ENCODE results near the gene TDRD12. TPM values are rescaled to one million over a fixed set of nuclear protein-coding genes. Genes with fewer than 3 reads are reported as not detected.

The TDRD12 gene
- total RNA-seq, 2 donors from 2014 or later: 0.41 to 9.8 TPM

DNA sequence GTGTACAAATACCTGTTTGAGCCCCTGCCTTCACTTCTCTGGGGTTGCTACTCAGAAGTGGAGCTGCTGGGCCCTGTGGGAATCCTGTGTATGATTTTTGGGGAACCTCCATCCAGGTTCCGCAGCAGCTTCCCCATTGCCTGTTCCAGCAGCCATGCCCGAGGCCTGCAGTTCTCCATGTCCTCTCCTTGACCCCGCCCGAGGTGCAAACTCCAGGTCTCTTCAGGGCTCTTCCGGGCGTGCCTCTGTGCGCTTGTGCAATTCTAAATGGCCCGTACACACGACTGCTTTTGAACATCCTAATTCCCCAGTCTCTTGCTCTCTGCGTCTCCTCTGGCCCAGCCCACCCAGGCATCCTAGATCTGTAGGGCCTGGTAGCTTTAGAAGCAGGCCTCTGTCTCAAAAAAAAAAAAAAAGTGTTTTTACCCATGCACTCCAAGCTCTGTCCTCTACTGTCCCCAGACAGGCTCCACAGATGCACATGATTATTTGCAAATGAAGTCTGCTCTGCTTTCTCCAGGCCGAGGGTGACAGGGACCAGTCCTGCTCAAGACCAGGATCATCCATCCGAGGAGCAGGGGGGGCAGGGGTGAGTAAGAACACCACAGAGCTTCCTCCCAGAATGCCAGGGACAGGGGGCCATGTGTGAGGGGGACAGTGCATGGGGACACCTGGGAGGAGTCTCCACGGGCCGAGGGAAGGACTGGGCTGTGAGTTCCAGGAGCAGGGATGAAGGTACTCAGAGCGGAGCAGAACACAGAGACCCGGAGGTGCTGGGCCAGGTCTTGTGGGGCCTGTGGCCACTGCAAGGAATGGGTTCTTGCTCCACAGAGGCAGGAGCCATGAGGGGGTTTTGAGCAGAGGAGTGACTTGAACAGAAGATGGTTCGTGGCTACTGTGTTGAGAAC is 98.3 kb downstream of the TDRD12 start:
- Histone ChIP-seq H3K9me3 (no peaks in the 10 kb centered on the region), H3K36me3 (no peaks in the 10 kb centered on the region), H3K27ac (no peak overlapping the region), H3K4me1 (replicated peaks) (no peaks in the 10 kb centered on the region), H3K4me3 (no peak overlapping the region), H3K27me3 (replicated peaks; ENCODE audit: insufficient read depth) (no peaks in the 10 kb centered on the region)
- no peak for DNase-seq (ENCODE audit: low spot score)
- intact Hi-C loops (cut with DNase I): no loop called here
- TF ChIP-seq CTCF (IDR thresholded peaks at IDR 0.05): no peak
- no peak for TF ChIP-seq POLR2A (IDR thresholded peaks at IDR 0.05)
- no peak for TF ChIP-seq POLR2AphosphoS5 (IDR thresholded peaks at IDR 0.05)
- 80% methylated on average over 17 of the region's 17 CpGs for WGBS

GRCh38 chr19:32818536-32818935 is 99.0 kb downstream of the TDRD12 start:
- no peaks in the 10 kb centered on the region for H3K36me3 ChIP-seq
- TF ChIP-seq CTCF (IDR thresholded peaks at IDR 0.05) (no peak), POLR2AphosphoS5 (IDR thresholded peaks at IDR 0.05) (no peak), POLR2A (IDR thresholded peaks at IDR 0.05) (no peak)
- 91% methylated on average over 8 of the region's 8 CpGs for WGBS
- no peaks in the 10 kb centered on the region for H3K27me3 ChIP-seq (replicated peaks; ENCODE audit: insufficient read depth)
- no peaks in the 10 kb centered on the region for H3K9me3 ChIP-seq
- no peak for DNase-seq (ENCODE audit: low spot score)
- H3K4me3 ChIP-seq: no peak overlapping the region
- intact Hi-C loops (cut with DNase I): no loop called here
- no peak overlapping the region for H3K27ac ChIP-seq
- H3K4me1 ChIP-seq (replicated peaks): no peaks in the 10 kb centered on the region

GRCh38 chr19:32819419-32820400 is 100.1 kb downstream of the TDRD12 start:
- Histone ChIP-seq H3K4me1 (replicated peaks) (no peaks in the 10 kb centered on the region), H3K36me3 (no peaks in the 10 kb centered on the region), H3K27ac (no peak overlapping the region), H3K4me3 (no peak overlapping the region), H3K27me3 (replicated peaks; ENCODE audit: insufficient read depth) (no peaks in the 10 kb centered on the region), H3K9me3 (no peaks in the 10 kb centered on the region)
- TF ChIP-seq CTCF (IDR thresholded peaks at IDR 0.05) (no peak), POLR2AphosphoS5 (IDR thresholded peaks at IDR 0.05) (no peak), POLR2A (IDR thresholded peaks at IDR 0.05) (no peak)
- WGBS: 46% methylated on average over 17 of the region's 17 CpGs
- no peak for DNase-seq (ENCODE audit: low spot score)
- intact Hi-C loops (cut with DNase I): no loop called here

GRCh38 chr19:32822916-32823746 is 103.6 kb downstream of the TDRD12 start:
- WGBS: 88% methylated on average over 14 of the region's 14 CpGs
- no peaks in the 10 kb centered on the region for H3K9me3 ChIP-seq
- TF ChIP-seq POLR2A (IDR thresholded peaks at IDR 0.05) (no peak), POLR2AphosphoS5 (IDR thresholded peaks at IDR 0.05) (no peak), CTCF (IDR thresholded peaks at IDR 0.05) (no peak)
- no peak overlapping the region for H3K4me3 ChIP-seq
- H3K27ac ChIP-seq: no peak overlapping the region
- H3K4me1 ChIP-seq (replicated peaks): no peaks in the 10 kb centered on the region
- H3K36me3 ChIP-seq: no peaks in the 10 kb centered on the region
- no peaks in the 10 kb centered on the region for H3K27me3 ChIP-seq (replicated peaks; ENCODE audit: insufficient read depth)
- intact Hi-C loops (cut with DNase I): no loop called here
- no peak for DNase-seq (ENCODE audit: low spot score)
